GM18870 (cell line): ENCODE data around the gene BTBD19.
"Not testable (repeated sequence)": the region's sequence is repeated elsewhere in the genome, so short reads cannot be mapped to it uniquely, and the experiment has no call there.

Experiments
- ATAC-seq: cut with Tn5 transposase; IDR thresholded peaks from one replicate; pipeline ENCODE4 v1.9.1; 2021; ENCODE audit warnings: moderate library complexity; ENCODE audit not compliant: unreplicated experiment

The BTBD19 gene

DNA sequence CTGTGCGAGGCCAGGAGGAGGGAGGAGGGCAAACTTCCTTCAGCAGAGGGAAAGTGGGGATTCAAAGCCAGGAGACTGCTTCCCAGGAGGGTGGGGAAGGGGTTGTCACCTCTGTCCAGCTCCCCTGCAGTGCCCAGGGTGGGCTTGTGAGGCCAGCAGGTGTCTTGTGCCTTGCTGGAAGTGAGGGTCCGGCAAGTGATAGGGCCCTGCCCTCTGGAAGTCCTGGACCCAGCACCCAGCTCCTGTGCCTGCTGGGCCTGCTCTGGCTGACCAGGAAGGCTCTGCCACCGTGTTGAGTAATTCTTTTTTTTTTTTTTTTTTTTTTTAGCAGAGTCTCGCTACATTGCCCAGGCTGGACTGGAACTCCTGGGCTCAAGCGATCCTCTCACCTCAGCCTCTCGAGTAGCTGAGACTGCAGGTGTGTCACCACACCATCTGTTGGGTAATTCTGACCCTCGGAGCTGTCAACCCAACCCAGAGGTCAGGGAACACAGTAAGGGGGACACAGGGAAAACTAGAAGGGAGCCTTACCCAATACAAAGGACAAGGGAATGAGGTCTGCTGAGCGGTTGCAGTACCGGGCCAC is 21.4 kb upstream of the BTBD19 start:
- ATAC-seq, result no peak

DNA sequence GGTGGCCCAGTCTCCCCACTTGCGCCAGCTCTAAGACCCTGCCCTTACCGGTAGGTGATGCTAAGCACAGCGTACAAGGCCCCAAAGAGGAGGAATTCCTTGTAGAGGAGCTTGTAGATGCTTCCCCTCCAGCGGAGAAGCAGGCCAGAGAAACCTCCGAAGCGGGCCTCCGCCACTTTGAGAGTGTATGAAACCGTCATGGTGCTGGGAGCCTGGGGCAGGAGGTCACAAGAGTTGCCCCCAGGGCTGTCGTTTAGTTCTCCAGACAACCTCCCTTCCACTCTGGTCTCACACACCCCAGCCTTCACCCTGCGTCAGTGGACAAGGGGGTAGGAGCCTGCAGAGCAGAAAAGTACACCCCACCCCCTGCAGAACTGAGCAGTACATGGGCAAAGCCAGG is 20.8 kb upstream of the BTBD19 start:
- no peak for ATAC-seq

DNA sequence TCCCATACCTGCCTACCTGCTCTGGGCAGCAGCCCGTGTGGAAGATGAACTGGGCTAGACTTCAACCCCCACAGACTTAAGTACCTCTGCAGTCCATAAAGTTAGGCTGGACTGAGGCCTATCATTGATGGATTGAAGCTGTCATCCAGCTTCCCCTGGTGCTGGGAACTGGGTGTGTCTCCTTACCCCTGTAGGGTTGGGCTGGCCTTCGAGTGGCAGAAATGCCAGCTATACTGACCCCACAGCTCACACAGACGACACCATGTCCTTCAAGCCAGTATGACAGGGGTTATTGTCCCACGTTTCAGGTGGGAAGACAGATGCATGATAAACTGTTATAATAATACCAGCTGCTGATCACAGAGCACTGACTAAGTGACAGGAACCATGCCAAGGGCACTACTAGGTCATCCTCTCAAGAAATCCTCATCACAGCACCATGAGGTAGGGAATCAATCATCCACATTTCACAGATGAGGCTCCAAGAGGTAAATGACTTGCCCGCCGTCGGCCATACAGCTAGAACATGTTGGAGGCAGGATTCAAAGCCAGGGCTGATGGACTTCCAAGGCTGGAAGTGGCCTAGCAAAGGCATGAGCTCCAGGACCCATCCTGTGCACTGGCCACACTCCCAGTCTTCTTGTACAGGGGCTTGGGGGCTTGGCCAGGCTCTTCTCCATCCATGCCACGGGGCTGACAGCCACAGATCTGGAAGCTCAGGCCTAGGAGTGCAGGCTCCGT is 20.0 kb upstream of the BTBD19 start, which contains the start of gene BEST4:
BEST4 (minus strand) TSS at position 51 of the 741 bp plus-strand sequence. CDS start 465 bp downstream, outside the sequence.
- ATAC-seq, result no peak

DNA sequence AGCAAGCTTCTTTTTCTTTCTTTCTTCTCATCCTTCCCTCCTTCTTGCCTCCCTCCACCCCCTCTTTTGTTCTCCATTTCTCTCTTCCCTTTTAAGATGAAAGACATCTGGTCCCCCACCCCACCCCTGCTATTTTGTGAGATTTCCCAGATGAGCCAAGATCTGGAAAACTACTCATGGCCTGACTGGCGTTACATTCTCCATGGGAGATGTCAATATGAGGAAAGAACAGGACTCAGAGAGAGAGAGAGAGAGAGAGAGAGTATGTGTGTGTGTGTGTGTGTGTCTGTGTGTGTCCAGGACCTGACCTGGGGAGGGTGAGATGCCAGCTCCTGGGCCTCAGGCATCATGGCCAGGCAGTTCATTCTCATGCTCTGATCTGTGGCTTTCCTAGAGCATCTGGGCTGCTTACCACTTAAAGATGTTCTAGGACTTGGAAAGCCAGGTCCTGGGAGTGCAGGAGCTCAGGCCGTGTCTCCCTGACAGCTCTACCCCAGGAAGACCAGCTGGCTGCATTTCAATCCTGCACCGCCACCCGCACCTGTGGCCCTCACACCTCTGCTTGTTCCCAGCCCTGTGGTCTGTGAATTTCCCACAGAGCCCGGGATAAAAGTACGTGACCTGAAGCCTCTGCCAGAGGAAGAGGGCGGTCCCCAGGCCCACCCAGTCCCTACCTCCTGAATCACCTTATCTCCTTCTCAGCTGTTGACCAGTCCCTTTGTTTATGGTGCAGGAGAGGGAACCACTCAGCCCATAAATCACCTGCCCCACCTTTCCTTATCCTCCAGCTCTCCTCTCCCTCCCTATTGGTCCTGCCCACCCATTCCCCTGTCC is 17.1 kb upstream of the BTBD19 start:
- no peak for ATAC-seq

DNA sequence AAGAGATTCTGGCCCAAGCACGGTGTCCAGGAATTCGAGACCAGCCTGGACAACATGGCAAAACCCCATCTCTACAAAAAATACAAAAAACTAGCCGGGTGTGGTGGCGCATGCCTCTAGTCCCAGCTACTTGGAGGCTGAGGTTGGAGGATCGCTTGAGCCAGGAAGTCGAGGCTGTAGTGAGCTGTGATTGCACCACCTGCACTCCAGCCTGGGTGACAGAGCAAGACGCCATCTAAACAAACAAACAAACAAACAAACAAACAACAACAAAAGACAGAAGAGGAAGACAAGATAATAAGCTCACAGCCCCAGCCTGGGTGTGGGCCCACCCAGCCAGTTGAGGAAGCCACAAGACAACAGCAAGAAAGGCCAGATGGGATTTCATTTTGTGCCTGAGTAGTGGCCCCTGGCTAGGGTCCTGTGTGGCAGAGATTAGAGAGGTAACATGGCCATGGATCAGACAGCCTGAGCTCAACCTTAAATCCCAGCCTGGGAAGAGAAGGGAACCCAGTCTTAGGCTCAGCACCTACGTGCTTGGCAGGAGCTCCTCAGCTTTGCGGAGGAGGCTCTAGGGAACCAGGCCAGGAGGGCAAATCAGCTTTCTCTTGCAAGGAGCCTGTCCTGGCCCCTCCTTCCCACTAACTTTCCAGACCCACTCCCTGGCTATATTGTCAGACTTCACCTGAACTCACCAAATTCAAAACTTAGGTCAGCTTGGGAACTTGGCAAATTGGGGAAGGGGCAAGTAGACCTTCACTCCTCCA is 15.4 kb upstream of the BTBD19 start:
- ATAC-seq, result no peak

DNA sequence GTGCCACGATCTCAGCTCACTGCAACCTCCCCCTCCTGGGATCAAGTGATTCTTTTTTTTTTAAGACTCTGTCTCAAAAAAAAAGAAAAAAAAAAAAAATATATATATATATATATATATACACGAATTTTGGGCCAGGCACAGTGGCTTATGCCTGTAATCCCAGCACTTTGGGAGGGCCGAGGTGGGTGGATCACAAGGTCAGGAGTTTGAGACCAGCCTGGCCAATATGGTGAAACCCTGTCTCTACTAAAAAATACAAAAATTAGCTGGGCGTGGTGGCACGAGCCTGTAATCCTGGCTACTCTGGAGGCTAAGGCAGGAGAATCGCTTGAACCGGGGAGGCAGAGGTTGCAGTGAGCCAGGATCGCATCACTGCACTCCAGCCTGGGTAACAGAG is 10.4 kb upstream of the BTBD19 start:
- not testable (repeated sequence) for ATAC-seq

DNA sequence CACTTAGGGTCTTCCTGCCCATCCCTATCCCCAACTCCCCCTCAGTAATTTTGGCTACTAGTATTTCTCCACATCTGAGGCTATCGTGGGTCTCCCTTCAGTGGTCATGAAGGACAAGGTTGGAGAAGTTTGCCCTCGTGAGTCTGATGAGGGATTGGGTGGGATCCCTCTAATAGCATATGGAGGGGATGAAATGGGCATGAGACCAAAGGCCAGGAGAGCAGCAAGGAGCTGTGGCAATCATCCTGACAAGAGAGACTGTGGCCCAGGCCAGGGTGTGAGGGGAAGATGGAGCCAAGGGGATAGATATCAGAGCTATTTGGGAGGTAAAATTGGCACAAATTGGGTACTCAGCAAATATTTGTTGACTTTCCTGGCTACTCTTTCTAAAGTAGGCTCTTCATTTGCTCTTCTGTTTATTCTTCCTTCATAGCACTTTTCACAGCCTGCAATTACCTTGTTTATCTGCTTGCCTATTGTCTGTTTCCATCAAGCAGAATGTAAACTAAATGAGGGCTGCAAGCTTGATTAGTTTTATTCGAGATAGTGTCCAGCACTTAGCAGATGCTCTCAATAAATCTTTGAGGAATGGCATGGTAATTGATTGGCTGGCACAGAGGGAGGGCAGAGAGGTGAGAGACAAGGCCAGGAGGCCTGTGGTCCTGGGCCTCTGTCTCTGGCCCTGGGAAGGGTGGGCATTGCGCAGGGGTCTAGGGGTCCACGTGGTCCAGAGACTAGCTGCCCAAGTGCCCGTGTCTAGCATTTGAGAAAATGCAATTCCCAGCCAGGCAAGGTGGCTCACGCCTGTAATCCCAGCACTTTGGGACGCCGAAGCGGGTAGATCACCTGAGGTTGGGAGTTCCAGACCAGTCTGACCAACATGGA is 9.6 kb upstream of the BTBD19 start:
- no peak for ATAC-seq

DNA sequence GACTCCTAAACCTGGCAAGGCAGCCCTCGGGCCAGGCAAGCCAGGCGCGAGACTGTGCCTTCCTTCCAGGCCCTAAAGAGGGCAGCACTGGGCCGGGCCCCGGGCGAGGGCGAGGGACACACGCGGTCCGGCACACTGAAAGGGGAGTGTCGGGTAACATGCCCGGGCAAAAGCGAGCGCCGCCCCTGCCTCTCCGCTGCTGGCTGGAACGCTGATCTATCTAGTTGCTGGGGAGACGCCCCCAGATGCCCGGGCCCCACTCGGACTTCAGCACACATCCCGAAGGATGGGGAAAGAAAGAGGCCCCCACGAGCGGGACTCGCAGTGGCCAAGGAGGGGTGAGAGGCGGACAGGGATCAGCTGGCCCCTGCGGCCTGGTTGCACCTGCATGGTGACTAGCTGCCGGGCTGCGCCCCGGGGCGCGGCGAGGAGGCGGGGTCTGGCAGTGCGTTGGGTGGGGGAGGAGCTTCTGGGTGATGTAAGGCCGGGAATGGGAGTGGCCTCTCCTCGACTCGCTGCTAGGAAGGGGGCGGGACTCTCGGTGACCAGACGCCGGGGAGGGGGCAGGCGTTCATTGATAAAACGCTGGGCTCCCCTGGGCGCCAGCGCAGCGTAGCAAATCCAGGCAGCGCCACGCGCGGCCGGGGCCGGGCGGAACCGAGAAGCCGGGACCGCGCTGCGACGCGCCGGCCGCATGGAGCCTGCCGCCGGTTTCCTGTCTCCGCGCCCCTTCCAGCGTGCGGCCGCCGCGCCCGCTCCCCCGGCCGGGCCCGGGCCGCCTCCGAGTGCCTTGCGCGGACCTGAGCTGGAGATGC is 8.3 kb upstream of the BTBD19 start, which contains the start of gene PLK3:
PLK3 (plus strand) TSS at position 608 of the 815 bp plus-strand sequence; CDS start at position 695, 87 bp downstream.
- ATAC-seq, result peak; percentile 74

DNA sequence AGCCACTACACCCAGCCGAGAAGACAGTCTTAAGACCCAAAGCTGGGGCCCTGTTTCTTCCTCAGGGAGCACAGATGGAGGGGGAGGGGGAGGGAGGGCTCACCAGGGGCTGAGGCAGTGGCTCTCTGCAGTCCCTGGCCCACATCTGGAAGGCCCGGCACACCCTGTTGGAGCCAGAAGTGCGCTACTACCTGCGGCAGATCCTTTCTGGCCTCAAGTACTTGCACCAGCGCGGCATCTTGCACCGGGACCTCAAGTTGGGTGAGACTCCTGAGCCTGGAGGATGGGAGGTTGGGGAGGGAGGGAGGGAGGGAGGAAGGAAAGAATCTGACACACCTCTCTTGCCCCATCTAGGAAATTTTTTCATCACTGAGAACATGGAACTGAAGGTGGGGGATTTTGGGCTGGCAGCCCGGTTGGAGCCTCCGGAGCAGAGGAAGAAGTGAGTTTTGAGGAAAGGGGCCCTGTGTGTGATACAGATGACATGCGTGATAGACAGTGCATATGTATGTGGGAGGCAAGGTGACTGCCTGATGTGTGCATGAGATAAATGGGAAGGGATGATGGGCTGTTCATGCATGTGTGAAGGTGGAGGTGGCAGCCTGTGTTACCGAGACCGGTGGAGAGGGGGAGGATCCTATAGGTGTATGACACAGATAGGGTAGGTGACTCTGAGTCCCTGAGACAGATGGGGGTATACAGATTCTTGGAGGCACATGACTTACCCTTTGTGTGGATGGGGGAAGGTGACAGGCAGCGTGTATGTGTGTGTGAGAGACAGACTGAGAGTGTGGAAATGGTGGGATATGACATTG is 6.6 kb upstream of the BTBD19 start:
- no peak for ATAC-seq

DNA sequence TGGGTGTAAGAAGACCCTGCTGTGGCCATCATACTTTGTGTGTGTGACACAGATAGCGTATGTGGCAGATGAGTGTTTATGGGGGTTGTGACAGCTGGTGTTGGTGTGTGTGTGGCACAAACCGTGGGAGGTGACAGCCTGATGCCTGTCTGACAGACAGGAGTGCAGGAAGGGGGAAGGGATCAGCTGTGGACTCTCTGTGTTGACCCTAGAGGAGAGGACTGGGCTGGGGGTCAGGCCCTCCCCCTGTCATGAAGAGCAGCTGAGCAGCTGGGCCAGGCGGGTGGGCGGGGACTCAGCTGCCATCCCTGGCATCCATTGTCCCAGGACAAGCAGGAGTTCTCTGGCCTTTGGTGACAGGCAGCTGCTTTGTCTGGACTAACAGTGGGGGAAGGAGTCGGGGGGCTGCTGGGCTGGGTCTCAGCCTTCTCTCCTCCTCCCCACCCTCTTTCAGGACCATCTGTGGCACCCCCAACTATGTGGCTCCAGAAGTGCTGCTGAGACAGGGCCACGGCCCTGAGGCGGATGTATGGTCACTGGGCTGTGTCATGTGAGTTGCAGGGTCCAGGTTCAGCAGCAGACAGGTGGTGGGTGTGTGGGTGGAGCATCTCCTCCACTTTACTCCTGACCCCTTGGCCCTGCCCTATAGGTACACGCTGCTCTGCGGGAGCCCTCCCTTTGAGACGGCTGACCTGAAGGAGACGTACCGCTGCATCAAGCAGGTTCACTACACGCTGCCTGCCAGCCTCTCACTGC is 5.8 kb upstream of the BTBD19 start:
- no peak for ATAC-seq

DNA sequence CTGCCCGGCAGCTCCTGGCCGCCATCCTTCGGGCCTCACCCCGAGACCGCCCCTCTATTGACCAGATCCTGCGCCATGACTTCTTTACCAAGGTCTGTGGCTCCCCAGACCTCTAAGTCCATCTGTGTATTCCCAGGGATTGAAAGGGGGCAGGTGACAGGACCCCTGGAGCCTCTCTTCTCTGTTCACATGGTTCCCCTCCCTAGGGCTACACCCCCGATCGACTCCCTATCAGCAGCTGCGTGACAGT is 5.3 kb upstream of the BTBD19 start:
- no peak for ATAC-seq

DNA sequence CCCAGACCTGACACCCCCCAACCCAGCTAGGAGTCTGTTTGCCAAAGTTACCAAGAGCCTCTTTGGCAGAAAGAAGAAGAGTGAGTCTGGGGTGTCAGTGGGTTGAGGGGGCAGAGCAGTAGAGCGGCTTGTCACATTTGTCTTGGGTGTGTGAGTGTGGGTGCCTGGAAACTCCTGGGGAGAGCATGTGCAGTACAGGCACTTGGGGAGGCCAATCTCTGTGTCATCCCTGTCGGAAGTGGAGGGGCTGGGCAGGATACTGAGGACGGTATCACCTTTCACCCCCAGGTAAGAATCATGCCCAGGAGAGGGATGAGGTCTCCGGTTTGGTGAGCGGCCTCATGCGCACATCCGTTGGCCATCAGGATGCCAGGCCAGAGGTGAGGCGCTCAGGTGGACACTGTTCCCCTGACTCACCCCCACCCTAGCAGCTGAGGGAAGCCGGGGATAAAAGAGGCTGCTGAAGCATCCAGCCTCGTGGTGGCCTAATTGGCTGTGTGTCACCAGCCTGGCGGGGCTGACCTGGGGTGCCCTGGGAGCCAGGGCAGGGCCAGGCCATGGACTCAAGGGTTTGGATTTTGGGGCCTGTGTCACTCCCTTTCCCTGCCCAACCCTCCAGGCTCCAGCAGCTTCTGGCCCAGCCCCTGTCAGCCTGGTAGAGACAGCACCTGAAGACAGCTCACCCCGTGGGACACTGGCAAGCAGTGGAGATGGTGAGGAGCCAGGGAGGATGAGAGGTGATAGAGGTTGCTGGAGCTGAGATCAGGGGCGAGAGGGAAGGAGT is 4.8 kb upstream of the BTBD19 start:
- no peak for ATAC-seq

DNA sequence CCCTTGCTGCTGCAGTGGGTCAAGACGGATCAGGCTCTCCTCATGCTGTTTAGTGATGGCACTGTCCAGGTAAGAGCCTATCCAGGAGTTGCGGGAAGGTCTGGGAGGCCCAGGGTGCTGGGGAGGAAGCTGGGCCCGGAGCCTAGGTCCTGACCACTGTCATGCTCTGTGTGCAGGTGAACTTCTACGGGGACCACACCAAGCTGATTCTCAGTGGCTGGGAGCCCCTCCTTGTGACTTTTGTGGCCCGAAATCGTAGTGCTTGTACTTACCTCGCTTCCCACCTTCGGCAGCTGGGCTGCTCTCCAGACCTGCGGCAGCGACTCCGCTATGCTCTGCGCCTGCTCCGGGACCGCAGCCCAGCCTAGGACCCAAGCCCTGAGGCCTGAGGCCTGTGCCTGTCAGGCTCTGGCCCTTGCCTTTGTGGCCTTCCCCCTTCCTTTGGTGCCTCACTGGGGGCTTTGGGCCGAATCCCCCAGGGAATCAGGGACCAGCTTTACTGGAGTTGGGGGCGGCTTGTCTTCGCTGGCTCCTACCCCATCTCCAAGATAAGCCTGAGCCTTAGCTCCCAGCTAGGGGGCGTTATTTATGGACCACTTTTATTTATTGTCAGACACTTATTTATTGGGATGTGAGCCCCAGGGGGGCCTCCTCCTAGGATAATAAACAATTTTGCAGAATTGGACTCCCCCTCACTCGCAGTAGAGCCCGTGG is 2.9 kb upstream of the BTBD19 start:
- no peak for ATAC-seq

DNA sequence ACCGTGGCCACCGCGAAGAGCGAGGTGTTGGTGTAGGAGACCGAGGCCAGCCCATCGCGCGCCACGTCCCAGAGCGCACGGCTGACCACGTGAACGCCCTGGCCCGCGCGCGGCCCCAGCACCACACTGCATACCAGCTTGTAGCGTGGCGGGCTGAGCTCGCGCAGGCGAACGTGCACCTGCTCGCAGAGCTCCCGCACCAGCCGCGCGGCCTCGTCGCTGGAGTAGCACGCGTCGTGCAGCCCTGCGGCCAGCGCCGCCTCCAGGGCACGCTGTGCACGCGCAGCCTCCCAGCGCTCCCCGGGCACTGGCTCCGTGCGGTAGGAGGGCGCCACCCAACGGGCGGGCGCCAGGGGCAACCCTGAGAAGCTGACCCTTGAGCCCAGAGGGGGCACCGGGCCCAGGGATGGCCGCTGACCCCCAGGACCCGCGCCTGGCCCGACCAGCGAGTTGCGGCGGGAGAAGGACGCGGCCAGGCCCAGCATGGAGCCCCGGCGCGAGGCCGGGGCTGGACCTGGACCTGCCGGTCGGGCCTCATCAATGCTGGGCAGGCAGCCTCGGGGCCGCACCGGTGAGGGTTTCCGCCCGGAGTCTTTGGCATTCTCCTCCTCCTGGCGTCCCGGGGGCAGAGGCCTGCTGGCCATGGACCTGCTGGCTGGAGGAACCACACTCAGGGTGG is 2.2 kb upstream of the BTBD19 start:
- no peak for ATAC-seq

DNA sequence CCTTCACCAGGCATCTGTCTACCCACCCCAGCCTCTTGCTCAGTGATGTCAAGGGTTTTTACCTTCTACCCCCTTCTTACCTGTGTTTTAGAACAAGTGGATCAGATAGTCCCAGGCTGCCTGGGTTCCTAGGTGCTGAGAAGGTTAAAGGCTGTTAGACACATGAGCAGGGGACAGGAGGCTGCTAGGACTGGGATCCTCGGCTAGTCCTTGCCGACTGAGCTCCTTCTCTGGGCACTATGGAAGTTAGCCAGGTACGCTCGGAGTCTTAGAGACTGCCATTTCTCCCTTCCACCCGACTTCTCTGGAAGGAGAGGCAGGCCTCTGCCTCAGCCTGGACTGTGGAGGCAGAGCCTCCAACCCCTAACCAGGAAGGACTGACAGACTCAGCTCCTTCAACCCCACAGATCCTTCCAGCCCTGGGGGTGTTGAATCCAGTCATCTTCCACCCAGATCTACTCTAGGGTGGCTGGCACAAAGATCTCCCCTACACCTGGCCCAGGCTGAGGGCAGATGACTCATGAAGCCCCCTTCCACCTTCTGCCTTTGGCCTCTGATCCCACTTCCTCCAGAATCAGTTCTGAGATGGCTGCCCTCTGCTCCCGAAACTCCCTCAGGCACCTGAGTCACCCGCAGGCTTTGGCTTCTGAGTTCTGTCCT is 1.5 kb upstream of the BTBD19 start, which contains the start of gene DYNLT4:
DYNLT4 (minus strand) TSS at position 648 of the 660 bp plus-strand sequence. CDS start 683 bp downstream, outside the sequence.
- no peak for ATAC-seq
